ENCODE measurements around the gene PLPPR3. TPM values are rescaled to one million over a fixed set of nuclear protein-coding genes. Genes with fewer than 3 reads are reported as not detected.

PLPPR3 gene
- total and polyA plus RNA-seq, 9 of the 15 experiments (the other 6 are each of a cell fraction or from before 2014, with no cell fraction given), result 0.01 to 48.2 (median 8.6) TPM

- TF ChIP-seq E2F6 (IDR thresholded peaks at IDR 0.05; ENCODE audit: borderline replicate concordance in 1 of 2, extremely low read depth in 1 of 2, insufficient read depth in 1 of 2, insufficient read length in 1 of 2, low read depth in 1 of 2, low read length in 1 of 2, poor library complexity in 1 of 2, severe bottlenecking in 1 of 2) (peak; percentile 63 to 77), ZBTB9 (CRISPR knock-in tag; IDR thresholded peaks at IDR 0.05) (peak; percentile 40; the same call in 1 of the 2 replicates), HMG20B (CRISPR knock-in tag; IDR thresholded peaks at IDR 0.05) (no peak), ZNF23 (CRISPR knock-in tag; IDR thresholded peaks at IDR 0.05) (no peak), BHLHE40 (IDR thresholded peaks at IDR 0.05; ENCODE audit: low read length) (0 out of 2 replicates have a peak, but pooled peaks have one; percentile 1), NCOA1 (IDR thresholded peaks at IDR 0.05; ENCODE audit: low read depth) (peak; percentile 31; the same call in 1 of the 2 replicates), MLX (CRISPR knock-in tag; conservative IDR thresholded peaks at IDR 0.05) (no peak), MYNN (IDR thresholded peaks at IDR 0.05) (no peak), MYNN (CRISPR knock-in tag; IDR thresholded peaks at IDR 0.05) (no peak), MTA2 (IDR thresholded peaks at IDR 0.05; ENCODE audit: low read depth) (no peak), SMARCA5 (IDR thresholded peaks at IDR 0.05) (0 out of 2 replicates have a peak, but pooled peaks have one; percentile 53), PBX2 (CRISPR knock-in tag; IDR thresholded peaks at IDR 0.05; ENCODE audit: low read depth) (no peak), PBX2 (tag; conservative IDR thresholded peaks at IDR 0.05; ENCODE audit: low read depth) (no peak), JUN (IDR thresholded peaks at IDR 0.05; ENCODE audit: borderline replicate concordance, low read depth, low read length) (no peak), JUN (CRISPR knock-in tag; IDR thresholded peaks at IDR 0.05; ENCODE audit: borderline replicate concordance) (0 out of 2 replicates have a peak, but pooled peaks have one; percentile 40), PRPF4 (IDR thresholded peaks at IDR 0.05; ENCODE audit: insufficient read depth, low read depth, low read length, poor library complexity, severe bottlenecking) (peak; percentile 39), CBX1 (IDR thresholded peaks at IDR 0.05; ENCODE audit: low read depth) (peak; percentile 80), PKNOX1 (IDR thresholded peaks at IDR 0.05) (peak; percentile 30; the same call in 1 of the 2 replicates)
Measured at GRCh38 chr19:862581-863314, 41.0 kb upstream of the PLPPR3 start (continued).

Measured in K562 (cell line).